NCI-H2081 (cell line): ENCODE data around the gene ZNF768.
"Not testable (repeated sequence)": the region's sequence is repeated elsewhere in the genome, so short reads cannot be mapped to it uniquely, and the experiment has no call there.

Source experiments
- DNase-seq, 2 experiments: peaks; one replicate each; lab custom pipeline; 2025; lab: John Stamatoyannopoulos, UW

ZNF768 gene

DNA sequence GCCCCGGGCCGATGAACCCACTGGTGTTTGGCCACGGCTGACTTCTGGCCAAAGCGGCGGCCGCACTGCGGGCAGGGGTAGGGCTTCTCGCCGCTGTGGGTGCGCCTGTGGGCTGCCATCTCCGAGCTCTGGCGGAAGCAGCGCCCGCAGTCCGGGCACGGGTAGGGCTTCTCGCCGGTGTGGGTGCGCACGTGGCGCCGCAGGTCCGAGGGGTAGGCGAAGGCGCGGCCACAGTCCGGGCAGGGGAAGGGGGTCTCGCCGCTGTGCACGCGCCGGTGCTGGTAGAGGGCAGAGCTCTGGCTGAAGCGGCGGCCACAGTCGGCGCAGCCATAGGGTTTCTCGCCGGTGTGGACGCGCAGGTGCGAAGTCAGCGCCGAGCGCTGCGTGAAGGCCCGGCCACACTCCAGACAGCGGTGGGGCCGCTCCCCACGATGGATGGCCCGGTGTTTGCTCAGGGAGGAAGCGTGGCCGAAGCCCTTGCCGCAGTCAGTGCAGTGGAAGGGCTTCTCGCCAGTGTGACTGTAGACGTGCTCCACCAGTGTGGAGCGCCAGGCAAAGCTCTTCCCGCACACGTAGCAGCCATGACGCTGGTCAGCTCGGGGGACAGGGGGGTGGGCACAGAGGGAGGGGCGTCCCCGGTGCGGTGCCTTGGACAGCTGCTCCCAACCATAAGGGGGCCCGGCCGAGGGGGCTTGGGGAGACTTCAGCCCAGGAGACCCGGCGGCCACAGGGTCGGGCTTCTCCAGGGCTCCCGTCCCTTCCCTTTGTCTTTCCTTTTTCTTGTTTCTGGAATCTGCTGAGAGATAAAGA, 29.2 kb upstream of the ZNF768 start:
- no peak for DNase-seq

DNA sequence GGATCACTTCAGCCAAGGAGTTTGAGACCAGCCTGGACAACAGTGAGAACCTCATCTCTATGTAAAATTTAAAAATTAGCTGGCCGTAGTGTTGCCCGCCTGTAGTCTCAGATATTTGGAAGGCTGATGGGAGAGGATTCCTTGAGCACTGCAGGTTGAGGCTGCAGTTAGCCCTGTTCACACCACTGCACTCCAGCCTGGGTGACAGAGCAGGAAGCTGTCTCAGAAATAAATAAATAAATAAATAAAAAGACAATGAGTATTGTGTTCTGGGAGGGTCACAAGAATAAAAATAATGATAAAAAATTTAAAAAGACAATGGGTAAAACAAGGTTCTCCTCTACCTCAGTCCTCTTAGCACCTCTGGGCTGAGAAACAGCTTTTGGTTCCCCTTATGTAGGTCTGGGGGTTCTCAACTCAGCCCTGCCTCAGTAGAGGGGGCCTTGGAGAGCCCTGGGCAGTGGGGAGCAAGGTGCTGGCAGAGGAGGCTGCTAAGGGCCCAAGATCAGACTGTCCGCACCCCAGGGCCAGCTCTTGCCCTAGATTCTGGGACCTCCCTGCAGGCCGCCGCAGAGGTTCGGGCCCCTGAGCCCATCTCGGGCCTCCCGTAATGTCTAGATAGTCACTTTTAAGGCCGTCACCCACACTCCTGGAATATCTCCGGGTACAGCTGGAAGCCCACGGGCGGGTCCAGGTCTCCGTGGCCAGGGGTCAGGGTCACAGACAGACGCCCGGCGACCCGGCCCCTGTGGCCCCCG, 28.4 kb upstream of the ZNF768 start:
- DNase-seq: no peak

DNA sequence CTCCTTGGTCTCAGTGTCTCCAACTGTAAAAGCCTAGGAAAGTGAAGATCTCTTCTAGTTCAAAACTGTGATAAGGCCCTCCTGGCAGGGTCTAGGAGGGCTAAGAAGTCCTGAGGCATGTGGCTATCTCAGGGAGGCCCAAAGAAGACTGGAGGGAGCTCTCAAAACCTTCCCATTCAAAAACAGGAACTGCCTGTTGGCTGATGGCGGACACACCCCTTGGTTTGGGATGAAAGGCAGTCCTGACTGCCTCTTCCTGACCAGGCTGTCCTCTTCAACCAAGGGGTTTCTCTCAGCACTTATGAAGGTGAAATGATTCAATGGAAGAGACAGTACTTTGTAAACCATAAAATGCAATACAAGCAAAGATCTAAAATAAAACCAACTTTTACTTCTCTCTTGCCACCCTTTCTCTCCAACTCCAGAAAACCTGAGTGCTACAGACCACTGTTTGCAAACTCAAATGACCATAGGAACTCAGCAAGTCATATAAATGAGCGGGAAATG, 27.1 kb upstream of the ZNF768 start:
- no peak for DNase-seq

DNA sequence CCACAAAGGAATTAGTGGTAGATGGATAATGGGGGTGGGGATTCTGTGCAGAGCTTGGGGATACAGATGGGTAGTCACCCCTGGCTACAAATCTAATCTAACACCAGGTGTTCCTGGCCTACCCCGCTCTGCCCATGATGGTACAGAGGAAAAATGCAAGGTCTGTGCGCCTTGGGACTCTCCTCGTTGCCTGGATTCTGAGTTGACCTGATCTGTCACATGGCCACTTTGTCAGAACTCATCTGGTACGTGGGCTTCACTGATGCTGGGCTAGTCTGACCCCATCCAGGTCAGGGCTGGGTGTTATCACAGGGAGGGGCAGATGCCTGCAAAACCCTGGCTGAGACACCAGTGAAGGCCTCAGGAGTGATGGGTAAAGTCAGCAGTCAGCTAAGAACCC, 26.6 kb upstream of the ZNF768 start:
- no peak for DNase-seq

DNA sequence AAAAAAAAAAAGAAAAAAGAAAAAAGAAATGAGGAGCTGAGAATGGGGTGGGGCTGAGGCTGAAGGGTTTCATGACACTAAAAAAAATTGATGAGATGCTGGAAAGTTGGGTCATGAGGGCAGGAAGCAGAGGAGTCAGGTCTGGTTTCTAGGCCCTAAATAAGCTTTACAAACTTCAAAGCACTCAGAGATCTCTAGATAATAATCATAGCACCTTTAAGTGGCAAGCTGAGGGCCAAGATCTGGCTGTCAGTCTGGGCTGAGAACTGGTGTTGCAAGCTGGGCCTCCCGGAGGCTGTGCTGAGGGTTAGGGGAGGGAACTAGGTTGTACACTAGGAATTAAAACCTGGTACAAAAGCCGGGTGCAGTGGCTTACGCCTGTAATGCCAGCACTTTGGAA, 25.4 kb upstream of the ZNF768 start:
- DNase-seq: no peak

DNA sequence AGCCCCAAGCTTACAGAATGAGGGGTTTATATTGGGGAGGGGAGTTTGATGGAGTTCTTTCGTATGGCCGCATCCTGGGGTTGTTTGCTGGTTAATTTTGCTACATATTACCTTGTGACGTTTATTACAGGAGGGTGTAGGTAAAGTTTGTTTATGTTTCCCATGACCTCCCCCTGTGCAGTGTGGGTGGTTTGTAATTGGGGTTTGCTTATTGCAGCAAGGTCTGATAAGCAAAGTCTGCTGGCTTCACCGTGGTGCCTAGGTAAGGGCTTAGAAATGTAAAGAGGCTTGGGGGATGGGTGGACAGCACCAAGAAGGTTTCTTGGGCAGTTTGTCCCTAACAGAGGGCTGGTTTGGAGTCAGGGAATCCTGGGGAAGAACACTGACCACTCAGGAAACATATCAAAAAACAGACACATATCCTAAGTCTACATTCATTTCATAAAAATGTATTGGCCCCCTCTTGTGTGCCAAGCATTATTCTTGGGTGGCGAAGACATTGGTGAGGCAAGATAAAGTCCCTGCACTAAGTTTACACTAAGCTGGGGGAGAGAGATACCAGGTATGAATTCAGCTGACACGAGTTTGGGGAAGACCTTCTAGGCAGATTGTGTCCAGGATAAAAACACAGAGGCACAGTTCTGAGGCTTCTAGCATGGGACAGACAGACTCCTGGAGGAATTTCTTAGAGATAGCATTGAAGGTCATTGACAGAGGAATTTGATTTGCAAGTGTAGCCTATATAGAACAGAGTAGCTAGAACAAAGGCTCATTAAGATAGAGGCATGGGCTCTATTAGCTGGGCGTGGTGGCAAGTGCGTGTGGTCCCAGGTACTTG, 22.3 kb upstream of the ZNF768 start:
- no peak for DNase-seq

DNA sequence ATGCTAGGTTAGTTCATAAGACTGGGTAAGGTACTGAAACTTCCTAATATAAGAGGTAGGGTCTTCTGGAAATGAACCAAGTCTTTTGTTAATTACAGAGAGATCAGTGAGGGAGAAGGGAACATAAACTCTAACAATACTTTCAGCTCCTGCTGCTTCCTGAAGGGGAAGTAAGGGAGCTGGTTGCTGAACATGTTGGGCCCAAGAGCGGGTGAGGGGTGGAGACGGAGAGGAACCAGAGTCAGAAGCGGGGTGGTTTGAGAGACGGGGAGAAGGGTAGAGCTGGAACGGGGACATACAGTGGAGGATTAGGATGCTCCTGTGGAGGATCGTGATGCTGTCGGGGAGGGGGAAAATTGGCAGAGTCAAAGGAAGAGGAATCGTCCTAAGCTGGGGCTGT, 19.7 kb upstream of the ZNF768 start:
- DNase-seq: no peak

DNA sequence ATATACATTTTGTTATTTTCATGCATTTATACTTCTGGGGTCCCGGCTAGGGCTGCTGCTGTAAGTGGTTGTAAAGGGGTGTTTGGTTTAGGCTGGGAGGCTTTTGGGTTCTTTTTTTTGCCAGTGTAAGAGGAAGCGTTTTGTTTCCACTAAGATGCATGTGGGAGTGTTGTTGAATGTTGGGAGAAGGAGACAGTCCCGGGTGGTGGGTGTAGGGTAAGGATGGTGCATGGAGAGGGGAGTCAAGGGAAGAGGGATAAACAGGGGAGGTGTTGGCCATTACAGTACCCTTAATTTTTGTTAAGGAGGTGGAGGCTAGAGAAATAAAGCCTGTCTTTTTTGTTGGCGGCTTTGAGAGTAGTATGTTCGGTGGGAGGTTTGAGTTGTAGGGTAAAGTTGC, 16.7 kb upstream of the ZNF768 start:
- no peak for DNase-seq

DNA sequence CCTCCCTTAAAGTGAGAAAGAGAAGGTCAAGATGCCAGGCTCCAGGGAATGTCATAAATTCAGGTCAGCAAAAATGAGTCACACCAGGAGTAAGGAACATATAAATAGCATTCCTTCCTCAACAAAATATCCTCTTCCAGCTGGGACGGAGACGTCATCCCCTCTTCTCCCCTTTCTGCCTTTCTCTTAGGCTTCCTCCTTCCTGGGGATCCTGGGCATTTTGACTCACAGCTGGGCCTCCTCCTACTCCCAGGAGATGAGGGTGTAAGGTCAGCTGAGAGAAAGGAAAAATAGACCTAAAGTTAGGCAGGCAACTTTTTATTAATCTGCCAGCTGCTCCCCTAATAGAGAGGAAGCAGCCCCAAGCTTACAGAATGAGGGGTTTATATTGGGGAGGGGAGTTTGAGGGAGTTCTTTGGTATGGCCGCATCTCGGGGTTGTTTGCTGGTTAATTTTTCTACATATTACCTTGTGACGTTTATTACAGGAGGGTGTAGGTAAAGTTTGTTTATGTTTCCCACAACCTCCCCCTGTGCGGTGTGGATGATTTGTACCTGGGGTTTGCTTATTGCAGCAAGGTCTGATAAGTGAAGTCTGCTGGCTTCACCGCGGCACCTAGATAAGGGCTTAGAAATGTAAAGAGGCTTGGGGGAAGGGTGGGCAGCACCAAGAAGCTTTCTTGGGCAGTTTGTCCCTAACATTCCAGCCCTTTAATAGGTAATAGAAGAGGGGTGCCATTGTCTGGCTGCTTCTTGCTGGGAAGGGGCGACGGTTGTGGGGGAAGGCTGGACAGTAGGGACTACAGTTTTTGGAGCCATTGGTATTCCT, 15.3 kb upstream of the ZNF768 start:
- DNase-seq: no peak

DNA sequence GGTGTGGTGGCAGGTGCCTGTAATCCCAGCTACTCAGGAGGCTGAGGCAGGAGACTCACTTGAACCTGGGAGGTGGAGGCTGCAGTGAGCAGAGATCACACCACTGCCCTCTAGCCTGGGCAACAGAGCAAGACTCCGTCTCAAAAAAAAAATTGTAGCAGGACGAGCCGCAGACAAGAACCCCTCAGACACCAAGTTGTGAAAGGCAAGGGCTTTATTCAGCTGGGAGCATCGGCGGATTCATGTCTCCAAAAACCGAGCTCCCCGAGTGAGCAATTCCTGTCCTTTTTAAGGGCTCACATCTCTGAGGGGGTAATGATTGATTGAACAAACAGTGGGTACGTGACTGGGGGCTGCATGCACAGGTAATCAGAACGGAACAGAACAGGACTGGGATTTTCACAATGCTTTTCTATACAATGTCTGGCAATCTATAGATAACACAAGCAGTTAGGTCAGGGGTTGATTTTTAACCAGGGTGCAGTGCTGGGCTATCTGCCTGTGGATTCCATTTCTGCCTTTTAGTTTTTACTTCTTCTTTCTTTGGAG, 14.6 kb upstream of the ZNF768 start:
- not testable (repeated sequence) for DNase-seq

DNA sequence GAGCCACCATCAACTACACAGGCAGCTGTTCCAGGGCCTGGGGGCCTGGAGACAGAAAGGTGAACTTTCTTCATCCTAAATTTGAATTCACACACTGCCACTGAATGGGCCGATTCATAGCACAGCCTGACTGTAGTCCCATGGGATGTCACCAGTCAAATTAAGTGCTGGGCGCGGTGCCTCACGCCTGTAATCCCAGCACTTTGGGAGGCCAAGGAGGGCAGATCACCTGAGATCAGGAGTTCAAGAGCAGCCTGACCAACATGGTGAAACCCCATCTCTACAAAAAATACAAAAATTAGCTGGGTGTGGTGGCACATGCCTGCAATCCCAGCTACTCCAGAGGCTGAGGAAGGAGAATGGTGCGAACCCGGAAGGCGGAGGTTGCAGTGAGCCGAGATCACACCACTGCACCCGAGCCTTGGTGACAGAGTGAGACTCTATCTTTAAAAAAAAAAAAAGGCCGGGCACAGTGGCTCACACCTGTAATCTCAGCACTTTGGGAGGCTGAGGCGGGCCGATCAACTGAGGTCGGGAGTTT, 13.7 kb upstream of the ZNF768 start:
- DNase-seq: not testable (repeated sequence)

DNA sequence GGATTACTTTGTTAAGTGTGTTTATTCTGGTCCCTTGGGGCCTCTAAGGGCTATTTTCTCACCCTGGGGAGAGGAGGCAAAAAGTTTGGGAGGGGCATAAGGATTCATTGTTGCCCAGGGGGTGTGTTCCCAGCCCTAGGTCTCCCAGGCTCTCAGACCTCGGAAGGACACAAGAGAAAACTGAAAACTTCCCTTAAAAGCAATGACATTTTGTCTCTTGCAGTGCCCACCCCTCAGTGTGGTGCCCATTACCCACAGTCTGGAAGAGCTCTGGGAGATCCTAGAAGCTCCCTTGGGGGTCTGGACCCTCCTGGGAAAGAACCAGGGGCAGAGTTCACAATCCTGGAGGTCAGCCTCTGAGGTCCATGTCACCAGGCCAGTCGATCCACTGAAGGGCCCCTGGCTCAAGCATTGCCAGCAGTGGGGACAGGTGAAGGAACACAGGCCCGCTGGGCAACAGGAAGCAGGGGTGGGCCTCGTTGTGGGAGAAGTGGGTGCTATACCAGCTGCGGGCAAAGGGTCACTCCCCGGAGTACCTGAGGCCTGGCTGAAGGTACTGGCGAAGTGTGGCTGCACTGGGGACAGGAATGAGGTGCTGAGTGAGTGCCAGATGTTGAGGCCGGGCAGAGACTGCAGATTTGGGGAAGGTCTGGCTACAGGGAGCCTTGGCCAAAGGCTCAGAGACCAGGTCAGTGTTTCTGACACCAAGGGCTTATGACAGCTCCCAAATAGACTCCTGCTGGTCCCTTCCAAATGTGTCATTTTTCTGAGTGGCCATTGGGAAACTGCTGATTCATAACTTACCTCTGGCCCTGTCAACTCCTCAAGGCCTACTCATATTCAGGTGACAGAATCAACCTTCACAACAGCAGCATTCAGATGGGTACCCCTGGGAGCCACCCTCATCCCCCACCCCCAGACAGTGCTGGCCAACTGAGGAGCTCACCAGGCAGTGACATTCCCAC, 12.9 kb upstream of the ZNF768 start:
- no peak for DNase-seq

DNA sequence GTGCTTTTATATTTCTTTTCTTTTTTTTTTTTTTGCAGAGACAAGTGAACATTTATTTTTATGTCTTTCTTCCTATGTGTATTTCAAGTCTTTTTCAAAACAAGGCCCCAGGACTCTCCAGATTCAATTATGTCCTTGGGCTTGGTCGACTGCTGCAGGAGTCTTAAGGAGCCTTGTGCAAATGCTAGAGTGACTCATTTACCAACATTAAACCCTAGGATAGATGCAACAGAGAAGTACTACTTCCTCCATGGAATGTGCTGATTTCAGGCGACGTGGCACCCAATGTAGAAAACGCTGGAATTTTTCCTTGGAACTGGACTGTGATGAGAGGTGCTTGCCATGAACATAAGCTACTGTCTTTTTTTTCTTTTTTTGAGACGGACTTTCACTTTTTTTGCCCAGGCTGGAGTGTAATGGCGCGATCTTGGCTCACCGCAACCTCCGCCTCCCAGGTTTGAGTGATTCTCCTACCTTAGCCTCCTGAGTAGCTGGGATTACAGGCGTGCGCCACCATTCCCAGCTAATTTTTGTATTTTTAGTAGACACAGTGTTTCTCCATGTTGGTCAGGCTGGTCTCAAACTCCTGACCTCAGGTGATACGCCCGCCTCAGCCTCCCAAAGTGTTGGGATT, 10.1 kb upstream of the ZNF768 start:
- not testable (repeated sequence) for DNase-seq

DNA sequence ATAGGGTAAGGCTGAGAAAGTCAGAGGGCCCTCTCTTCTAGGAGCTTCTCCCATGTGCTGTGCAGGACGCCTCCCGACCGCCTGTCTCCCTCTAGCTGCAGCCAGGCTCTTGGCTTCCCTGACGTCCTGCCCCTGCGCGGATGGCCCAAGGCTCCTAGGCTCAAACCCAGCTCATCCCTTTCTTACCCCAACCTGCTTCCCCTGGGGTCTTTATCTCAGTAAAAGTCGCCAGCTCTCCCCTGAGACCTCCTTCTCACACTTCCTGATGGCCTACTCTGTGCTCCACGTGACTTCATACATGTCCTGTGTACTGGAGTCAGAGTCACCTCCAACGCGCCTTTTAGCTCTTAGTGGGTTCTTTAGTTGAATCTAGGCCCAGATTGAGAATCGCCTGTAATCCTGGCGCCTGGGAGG, 9.4 kb upstream of the ZNF768 start:
- peak; percentile 47 to 67 for DNase-seq

DNA sequence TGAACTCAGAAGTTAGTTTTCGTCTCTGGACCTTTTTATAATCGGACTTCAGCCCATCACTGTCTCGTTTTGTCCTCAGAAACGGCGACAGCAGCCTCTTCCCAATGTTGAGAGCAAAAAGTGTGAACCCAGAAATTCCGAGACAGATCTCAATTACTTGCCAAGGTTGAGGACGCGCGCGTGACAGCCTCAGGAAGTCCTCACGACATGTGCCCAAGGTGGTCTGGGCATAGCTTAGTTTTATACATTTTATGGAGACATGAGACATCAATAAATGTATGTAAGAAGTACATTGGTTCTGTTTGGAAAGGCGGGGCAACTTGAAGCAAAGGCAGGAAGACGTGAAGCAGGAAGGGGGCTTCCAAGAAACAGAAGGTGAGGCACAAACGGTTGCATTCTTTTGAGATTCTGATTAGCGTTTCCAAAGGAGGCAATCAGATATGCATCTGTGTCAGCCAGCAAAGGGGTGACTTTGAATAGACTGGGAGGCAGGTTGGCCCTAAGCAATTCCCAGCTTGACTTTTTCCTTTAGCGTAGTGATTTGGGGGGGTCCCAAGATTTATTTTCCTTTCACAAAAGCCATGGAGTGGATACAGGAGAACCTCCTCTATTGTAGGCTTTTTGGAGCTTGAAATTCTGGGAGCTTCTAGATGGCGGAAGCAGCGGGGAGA, 8.9 kb upstream of the ZNF768 start:
- DNase-seq: no peak

DNA sequence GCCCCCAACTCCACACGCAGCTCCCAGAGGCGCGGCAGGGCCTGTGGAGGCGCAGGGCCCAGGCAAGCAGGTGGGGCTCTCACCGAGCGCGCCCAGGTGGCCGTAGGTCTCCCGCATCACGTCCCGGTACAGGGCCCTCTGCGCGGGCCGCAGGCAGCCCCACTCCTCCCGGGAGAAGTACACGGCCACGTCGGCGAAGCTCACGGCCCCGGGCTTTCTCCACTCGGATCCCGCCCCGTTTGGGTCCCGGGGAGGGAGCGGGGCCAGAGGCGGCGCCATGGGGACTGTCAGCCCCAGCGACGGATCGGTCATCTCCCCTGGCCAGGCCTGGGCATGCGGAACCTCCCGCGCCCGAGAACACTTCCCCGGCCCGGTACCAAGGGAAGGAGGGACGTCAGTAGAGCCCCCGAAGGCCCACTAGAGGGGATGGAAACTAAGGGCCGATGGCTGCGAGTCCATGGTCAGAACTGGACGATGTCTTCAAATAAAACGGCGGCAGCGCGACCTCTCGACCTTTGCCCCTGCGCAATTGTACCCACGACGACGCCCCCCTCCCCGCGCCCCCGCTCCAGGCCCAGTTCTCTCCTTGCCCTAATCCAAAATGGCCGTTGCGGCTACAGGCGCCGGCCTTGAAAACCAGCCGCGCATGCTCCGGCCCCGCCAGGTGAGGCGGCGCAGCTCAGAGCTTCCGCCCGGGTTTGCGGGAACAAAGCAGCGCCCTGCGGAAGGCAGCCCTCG, 8.2 kb upstream of the ZNF768 start, which contains the start of gene ZNF747:
ZNF747 (minus strand) TSS at position 491 of the 738 bp plus-strand sequence; CDS start at position 312, 179 bp downstream.
- DNase-seq: peak; percentile 77 to 85

DNA sequence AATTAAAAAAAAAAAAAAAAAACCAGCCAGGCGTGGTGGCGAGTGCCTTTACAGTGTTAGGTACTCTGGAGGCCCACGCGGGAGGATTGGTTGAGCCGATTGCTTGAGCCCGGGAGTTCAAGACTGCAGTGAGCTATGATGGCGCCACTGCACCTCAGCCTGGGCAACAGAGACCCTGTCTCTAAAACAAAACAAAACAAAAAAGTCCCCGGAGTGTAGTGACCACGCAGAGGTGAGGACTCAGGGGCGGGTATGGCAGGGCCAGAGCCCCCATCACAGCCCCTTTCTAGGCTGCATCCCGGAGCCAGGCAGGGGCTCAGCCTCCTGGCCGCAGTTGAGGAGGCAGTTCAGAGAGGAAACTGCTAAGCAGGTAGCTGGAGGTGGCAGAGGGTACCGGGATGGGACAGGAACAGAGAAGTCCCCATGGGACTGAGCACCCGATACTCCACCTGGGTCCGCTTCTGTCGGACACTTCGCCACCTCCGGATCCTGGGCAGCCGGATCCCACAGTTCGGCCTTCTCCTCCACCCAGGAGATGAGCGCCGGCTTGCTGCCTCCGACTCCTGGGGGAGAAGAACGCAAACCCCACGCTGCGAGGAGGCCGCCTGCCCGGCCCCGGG, 7.5 kb upstream of the ZNF768 start:
- DNase-seq: peak in 1 of 2 experiments; percentile 19
